Measurements from ENCODE around the gene MCTP1.

GRCh38 chr5:95241161-95241560 is 43.7 kb downstream of the MCTP1 start:
- TF ChIP-seq POLR2A (IDR thresholded peaks at IDR 0.05) (no peak), CTCF (IDR thresholded peaks at IDR 0.05) (no peak)

Measured in transverse colon (tissue), 3 donors.